GF-D8 (cell line): ENCODE results near the gene NR6A1.
A peak's percentile ranks its signal among the peaks of the same experiment; 100 is the strongest.

Experiments
- DNase-seq: peaks from one replicate; lab custom pipeline; 2025; lab: John Stamatoyannopoulos, UW

The NR6A1 gene

GRCh38 chr9:124688238-124688904 is 82.7 kb downstream of the NR6A1 start:
- no peak for DNase-seq

- DNase-seq: no peak
Observed at GRCh38 chr9:124686918-124687317, 84.2 kb downstream of the NR6A1 start.

- DNase-seq: no peak
Observed at GRCh38 chr9:124685217-124685616, 85.9 kb downstream of the NR6A1 start.

GRCh38 chr9:124684169-124684568 is 86.9 kb downstream of the NR6A1 start:
- DNase-seq: no peak

DNA sequence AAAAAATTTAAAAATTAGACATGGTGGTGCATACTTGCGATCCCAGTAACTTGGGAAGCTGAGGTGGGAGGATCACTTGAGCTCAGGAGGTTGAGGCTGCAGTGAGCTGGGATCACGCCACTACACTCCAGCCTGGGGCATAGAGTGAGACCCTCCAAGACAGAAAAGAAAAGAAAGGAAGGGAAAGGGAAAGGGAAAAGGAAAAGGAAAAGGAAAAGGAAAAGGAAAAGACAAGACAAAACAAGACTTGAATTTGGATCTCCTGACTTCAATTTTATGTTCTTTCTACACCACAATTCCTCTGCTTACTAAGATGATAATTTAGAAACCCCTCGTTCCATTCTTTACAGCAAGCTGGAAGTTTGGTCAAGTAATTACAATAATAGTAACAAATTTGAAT is 88.1 kb downstream of the NR6A1 start:
- no peak for DNase-seq

- DNase-seq: no peak
Observed at GRCh38 chr9:124680714-124681390, 90.3 kb downstream of the NR6A1 start.

- DNase-seq: no peak
Observed at GRCh38 chr9:124680049-124680448, 91.1 kb downstream of the NR6A1 start.

DNA sequence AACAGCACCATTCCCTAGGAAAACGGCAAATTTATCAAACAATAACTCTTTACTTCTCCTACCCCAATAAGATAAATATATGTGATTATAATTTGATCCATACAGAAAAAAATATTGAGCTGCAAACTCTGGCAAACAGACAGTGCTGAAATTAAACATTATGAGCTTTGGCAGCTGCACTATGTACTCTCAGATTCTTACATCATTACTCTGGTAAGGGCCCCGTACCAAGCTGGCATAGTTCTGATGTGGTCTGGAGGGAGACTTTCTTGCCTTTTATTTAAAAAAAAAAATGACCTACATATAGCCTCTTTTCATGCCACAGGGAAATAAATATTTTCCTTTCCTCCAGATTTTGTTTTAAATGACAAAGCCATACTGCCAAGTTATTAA is 95.0 kb downstream of the NR6A1 start:
- no peak for DNase-seq

DNA sequence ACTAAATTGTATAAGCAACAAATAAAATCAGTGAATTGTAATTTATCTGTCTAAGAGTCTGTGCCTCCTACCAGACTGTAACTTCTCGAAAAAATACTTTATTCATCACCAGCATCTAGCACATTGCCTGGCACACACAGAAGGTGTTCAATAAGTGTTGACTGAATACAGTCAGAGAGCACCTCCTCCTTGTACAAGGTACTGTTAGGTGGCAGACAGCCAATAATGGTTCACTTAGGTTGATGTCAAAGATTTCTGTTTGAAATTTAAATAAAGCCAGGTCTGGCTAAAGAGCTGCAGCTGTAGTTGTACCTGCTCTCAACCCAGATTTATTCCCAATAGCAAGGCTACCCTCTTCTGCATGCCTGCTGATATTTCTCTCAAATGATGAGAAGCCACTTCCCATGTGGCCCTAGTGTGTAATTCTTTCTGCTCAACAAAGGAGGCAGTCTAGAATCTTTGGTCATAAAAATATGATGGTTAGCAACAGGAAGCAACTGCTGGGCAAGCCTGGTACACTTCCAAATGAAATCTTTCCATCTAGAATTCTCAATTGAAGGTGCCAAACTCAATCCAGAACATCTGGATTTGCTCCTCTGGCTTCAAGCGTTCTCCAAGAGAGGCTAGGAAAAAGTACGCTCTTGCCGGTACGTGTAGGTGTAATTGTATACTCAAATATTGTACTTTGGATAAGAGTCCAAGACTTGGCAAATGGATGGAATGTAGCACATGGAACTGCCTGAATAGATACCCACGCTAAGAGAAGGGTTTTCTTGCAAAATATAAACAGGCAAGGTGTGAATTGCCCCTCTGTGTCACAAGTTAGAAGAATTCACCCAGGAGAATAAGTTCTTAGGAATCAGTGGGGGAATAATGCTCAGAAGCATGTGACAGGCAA is 95.6 kb downstream of the NR6A1 start:
- no peak for DNase-seq

GRCh38 chr9:124674651-124675050 is 96.5 kb downstream of the NR6A1 start:
- no peak for DNase-seq

DNA sequence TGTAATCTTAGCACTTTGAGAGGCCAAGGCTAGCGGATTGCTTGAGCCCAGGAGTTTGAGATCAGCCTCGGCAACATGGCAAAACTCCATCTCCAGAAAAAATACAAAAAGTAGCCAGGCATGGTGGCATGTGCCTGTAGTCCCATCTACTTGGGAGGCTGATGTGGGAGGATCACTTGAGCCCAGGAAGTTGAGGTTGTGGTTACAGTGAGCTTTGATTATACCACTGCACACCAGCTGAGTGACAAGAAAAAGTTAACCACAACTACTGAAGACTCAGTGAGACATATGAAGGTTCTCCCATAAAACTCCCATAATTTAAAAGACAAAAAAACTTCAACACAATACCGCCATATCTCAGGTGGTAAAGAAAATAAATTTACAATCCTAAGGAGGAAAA is 98.0 kb downstream of the NR6A1 start:
- DNase-seq: no peak

- no peak for DNase-seq
Observed at GRCh38 chr9:124671861-124672260, 99.2 kb downstream of the NR6A1 start.

DNA sequence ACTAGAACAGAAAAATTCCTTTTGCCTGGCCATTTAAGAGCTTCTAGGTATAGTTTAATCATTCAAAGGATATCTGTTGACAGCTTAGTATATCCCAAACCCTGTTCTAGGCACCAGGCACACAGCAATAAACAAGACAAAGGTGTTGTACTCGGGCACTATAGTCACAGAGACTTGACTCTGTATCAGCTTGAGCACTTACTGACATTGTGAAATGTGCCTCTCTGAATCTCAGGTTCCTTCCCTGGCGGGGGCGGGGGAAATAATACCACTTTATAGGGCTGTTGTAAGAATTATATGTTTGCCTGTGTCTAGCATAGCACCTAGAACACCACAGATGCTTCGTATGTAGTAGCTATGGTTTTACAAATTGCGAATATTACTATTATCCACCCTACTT is 104.5 kb downstream of the NR6A1 start:
- no peak for DNase-seq

- no peak for DNase-seq
Observed at GRCh38 chr9:124665391-124666058, 105.6 kb downstream of the NR6A1 start.

- no peak for DNase-seq
Observed at GRCh38 chr9:124664143-124664542, 107.0 kb downstream of the NR6A1 start.

- DNase-seq: no peak
Observed at GRCh38 chr9:124663046-124663961, 107.8 kb downstream of the NR6A1 start.

GRCh38 chr9:124662561-124662960 is 108.5 kb downstream of the NR6A1 start:
- DNase-seq: no peak

- DNase-seq: no peak
Observed at GRCh38 chr9:124661271-124661670, 109.8 kb downstream of the NR6A1 start.

GRCh38 chr9:124660341-124660801 is 110.7 kb downstream of the NR6A1 start:
- peak; percentile 56 for DNase-seq

GRCh38 chr9:124659099-124659659 is 111.9 kb downstream of the NR6A1 start:
- peak; percentile 78 for DNase-seq
